NCI-H2107 treated with DMSO at 0.1 percent for 48 hours (cell line): ENCODE measurements around the gene PDCD4.

ENCODE experiments used
- DNase-seq: peaks from one replicate; lab custom pipeline; 2025; ENCODE audit not compliant: unreplicated experiment; lab: John Stamatoyannopoulos, UW

PDCD4 gene

DNA sequence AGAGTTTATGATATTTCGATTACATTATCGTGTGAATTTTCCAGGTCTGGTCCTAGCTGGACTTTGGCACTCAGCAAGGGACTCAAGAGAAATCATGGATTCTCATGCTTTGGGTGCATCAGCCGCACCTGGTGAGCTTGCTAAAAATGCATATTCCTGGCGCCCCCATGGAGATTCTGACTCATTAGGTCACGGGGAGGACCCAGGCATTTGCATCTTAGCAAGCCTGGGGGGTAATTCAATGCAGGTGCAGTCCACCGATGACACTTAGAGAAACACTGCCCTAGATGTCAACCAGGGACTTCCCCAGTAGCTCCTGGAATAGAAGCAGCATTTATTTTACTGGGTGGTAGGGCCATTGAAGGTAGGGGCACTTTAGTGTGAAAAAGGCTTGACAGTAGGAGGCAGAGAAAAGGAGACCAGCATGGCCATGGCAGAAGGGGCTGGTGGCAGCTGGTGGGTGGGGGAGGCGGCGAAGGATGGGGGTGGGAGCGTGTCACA is 29.9 kb upstream of the PDCD4 start:
- DNase-seq: no peak

DNA sequence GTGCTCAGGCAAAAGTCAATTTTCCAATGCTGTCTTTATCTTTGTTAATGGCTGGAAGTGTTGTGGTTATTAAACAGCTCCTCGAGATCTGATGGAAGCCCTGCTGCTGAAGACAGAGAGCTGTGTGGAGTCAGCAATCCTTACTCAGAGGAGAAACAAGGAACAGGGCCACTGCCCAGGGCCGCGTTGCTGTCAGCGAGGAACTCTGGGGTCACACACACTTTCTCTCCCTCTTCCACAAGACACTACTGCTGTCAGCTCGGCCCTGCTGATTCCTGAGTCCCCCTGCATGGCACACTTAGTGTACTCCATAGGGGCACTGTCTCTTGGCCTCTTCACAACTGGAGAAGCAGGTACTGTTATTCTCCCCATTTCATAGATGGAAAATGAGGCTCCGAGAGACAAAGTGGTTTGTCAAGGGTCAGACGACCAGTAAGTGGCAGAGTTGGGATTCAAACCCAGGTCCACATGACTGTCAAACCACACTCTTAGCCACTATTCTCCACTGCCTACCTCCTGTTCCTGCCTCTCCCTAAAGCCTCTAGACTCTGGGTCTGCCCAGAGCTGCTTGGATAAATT is 29.3 kb upstream of the PDCD4 start:
- no peak for DNase-seq

DNA sequence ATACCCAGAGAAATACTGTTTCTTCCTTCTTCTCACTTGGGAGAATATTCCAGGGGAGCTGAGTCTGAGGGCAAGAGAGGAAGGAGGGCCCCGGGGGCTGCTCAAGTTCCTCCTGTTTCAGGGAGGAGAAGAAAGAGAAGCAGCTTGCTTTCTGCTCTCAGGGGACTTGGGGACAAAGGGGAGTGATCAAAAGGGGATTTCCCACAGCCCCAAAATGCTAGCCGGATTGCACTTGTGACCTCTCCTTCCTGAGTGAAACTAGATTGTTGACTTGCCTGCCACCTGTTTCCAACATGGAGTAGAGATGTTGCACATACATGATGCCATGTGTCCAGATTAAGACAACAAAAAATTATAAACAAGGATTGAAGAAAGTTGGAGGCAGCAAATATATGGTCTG is 28.7 kb upstream of the PDCD4 start:
- no peak for DNase-seq

DNA sequence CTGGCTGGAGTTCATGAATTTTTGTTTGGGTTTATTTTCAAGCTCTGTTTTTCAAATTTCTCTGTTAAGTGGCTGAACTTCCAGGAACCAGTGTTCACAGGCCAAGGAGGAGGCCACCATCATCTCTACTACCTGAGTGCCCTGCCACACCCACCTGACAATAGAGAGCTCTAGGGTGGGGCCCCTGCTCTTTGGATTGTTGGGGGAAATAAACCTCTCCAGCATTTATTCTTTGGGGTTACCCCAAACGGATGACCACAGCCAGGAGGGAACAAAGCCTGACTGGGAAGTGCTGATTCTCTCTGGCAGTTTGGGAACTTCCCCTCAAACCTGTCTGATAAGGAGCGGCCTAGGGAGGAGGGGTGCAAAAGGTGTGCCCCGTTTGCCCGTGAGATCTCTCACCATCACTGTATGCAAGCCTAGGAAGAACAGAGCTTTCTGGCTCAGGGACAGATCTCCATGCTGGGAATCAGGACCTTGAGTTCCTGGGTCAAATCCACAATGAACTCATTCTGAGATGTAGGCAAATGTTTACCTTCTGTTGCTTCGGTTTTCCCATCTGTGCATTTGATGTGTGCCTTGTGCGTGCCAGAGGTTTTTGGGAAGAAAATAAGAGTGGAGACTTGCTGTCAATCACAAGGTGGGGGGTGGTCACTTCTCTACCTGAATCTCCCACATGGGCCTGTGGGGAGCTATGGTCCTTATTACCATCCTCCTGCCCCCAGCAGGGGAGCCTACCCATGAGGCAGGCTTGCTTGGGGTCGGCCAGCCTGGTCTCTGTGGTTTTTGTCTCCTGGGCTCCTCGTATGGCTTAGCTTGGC is 27.7 kb upstream of the PDCD4 start:
- DNase-seq: no peak

DNA sequence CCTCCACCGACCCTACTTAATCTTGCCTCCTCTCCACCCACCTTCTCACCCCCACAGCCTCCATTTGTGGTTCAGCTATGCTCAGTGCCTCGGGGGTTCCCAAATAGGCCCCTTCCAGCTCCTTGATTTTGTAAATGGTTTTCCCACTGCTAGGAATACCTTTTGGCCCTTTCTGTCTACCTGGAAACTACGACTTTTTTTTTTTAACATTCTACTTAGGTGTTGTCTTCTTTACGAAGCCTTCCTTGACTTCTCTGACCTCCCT is 27.2 kb upstream of the PDCD4 start:
- no peak for DNase-seq

DNA sequence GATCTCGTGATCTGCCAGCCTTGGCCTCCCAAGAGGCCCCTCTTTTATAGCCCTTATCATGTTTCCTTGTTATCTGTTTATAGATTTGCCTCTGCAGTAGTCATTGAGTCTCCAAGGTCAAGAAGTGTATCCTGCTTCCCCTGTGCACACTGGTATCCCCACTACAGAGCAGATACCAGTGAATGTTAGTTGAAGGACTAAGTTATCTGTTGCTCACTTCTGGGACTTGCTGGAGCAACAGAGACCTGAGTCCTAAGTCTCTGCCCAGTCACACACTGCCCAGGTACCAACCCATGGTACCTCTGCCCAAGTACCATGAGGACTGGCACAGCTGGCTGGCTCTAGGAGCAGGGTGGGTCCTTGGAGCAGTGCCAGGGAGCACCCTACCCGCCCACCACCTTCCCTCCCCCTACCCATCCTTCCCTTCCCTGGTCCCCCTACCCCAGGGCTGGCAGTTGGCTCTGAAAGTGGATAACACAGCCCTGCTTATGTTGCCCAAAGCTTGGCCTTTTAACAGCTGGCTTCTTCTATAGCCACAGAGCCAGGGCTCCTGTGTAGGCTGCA is 26.5 kb upstream of the PDCD4 start:
- DNase-seq: no peak

DNA sequence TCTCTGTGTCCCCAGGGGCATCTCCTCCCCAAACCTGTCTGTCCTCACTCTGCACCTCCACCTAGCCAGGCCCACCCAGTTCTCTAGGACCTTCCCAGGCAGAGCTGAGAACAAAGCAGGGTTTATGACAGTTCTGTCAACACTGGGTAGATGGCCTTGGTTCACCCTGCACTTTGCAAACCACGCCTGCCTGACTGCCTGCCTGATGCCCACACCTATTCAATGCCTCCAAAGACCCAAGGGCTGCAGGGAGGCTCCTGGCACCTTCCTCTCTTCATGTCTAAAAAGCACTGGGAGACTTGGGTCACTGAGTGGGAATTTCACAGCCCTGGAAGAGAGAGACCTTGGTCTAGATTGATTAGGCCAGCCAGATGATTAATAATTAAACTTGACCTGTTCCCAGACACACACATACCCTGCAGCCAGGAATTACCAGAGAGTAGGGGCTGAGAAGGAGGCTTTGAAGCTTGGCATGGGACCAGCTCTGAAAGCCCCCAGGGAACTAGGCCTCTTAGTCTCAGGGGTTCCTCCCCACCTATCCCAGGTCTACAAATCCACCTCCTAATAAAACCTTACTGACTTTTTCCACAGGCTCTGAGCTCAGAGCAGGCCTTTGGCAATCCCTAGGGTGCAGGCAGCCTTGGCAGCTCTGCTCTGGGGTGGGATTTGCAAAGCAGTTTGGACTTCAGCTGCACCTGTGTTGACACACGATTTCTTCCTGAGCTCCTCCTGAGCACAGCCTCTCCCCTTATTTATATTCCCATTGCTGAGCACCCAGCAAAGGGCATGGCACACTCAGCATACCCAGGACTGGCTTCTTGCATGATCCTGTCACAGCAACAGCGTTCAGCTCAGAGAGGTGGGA is 25.7 kb upstream of the PDCD4 start:
- peak; percentile 27 for DNase-seq

DNA sequence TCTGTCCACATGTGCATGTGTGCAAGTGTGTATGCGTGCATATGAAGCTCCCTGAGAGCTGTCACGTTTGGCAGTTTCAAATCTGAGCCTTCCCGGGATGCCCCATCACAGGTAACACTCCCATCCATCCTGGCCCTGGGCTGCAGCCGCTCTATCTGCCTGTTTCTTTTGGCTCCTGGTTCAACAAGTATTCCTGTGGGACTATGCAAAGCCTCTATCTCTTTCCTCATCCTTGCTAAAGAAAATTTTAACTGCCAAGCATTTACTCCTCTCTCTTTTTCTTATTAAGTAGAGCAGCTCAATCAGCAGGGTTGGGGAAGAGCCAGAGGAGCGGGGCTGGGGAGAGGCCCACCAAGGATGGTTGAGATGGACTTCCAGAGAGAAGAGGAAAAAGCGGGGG is 24.4 kb upstream of the PDCD4 start:
- no peak for DNase-seq

DNA sequence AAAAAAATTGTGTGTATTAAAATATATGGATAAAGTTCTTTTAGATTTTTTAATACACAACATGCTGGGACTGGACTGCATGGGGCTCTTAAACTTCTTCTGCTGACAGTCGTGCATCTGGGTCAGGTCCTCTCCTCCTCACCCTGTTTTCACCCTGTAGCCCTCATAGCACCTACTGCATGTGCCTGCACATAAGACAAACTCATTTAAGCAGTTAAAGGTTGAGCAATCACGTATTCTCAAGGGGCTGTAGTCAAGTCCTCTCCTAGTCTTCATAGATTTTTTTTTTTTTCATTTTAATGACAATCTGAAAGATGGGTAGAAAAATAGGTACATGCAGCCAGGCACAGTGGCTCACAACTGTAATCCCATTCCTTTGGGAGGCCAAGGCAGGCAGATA is 23.6 kb upstream of the PDCD4 start:
- no peak for DNase-seq

DNA sequence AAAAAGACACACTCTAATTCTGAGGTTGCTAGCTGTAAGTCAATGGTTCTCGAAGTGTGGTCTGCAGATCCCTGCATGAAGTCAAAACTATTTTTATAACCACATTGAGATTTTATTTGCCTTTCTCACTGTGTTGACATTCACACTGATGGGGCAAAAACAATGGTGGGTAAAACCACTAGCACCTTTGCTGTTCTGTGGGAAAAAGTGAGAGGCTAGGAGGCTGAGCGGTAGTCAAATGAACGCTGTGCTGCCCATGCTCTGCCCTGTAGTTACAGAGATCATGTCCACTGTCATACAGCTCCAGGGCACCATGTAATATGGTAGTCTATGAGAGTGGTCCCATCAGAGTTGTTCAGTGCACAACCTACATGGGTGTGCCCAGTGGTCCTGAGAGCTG is 21.6 kb upstream of the PDCD4 start:
- no peak for DNase-seq

DNA sequence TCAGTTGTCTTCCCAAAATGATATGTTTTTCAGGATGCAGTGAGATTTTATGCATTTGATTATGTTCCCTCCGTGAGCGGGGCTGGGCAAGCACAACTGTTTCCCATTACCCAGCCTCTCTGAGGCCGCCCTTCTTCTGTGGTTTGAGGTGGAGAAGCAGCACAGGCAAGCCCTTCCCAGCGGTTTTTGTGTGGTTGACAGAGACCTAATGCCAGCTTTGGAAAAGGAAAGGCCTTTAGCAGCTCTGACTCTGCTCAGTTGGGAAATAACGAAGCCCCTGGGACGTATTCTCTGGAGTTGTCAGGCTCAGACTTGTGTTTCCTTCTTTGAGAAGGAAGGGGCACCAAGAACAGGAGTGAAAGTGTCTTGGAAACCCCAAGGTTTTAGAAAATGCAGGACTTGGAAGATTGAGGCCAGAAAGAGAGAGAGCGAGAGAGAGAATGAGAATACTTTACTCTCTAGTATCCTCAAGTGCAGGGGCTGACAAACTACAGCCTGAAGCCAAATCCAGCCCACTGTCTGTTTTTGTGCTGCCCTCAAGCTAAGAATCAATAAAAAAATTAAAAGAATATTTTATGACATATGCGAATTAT is 20.6 kb upstream of the PDCD4 start:
- peak; percentile 21 for DNase-seq

DNA sequence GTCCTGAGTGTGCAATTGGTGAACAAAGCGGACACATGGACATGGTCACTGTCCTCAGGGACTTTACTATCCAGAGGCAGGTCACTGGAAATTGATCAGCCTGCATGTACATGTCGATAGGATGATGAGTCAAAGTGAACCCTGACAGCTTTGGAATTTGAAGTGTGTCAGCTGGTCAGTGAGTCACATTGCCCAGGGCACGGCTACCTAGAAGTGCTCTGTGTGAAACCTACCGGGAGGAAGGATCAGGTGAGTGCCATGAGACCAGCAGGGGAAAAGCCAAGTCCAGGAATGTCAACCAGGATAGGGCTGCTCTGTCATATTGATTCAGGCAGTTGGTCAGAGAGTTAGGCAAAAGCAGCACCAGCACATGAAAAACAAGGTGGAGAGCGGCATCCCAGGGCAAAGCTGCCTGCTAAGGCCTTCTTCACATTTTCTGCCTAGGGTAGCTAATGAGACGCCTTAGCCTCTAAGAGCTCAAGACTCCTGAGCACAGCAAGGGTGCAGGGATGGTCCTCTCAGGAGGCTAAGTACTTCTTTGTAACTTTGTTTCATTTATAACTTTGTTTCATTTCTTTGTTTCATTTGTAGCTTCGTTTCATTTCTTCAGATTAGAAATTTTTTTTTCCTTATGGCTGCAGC is 19.4 kb upstream of the PDCD4 start:
- no peak for DNase-seq

DNA sequence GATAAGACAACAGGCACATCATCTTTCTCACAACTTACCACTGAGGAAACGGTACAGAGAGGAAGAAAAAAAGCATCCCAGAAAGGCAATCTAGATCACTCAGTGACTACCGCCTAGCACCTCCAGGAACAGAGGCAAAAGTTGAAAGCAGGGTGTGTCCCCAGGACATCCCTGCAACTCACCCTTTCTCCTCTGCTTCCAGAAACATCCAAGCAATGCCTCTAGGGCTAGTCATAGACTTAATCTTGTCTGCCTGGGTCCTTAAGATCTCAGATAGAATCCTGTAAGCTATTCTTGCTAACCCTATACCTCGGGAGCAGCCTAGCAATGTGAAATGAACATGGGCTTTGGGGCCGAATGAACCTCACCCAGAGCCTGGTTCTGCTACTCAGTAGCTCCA is 18.8 kb upstream of the PDCD4 start:
- DNase-seq: no peak

DNA sequence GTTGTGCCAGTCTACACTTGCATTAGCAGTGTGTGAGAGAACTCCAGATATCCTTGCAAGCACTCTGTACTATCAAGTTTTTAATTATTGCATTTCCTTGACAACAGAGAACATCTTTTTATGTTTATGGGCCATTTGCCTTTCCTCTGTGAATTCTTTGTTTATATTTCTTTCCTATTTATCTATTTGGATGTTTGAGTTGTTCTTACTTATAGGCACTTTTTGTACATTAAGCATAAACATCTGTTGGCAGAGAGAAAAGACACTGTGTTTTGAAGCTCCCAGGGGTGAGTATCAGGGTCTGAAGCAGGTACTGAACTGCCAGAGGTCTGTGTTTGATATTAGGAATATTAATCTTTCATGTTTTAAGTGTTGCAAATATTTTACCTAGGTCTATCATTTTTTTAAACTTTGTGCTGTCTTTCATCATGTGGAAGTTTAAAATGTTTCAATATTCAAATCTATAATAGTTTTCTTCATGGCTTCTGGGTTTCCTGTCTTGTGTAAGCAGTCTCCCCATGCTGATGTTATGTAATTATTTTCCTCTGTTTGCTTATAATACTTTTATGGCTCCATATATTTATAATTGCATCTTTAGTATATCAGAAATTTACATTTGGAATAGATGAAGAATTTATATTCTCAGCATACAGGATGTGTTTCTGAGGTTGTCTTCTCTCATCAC is 17.7 kb upstream of the PDCD4 start:
- DNase-seq: no peak

DNA sequence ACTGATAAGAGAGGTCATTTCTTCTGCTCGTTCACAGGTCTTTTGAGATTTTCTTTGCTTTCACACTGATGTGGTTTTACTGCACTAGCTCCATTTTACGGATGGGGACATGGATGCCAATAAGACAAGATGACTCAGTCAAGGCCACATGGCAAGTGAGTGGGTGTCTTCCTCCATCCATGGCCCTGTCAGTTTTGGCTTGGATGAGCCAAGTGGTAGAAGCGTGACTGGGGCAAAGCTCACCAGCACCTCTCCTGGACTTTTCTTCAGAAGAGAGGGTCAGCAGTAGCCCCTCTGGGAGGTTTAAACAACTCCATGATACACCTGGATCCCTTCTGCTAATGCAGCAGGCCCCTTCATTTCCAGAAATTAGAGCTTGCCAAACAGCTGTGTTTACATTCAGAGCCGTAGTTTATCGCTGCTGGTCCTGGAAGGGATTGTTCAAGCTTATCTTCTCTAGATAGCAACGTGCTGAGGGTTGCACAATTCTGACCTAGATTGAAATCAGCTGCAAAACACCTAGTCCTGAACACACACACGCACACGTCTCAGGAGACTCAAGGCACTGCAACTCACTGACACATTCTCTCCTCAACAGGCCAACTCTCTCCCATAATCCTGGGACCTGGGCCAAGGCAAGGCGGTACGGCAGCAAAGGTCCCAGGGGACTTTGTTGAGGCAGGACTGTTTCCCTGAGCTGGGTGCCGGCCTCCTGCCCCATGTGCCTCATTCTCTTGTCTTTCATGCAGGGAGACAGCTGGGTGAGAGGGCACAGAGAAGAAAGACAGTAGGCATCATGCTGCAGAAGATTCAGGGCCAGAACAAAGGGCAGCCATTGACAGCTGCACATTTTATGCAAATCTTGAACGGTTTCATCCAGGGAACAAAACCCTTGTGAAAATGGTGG is 14.2 kb upstream of the PDCD4 start:
- DNase-seq: peak; percentile 91

DNA sequence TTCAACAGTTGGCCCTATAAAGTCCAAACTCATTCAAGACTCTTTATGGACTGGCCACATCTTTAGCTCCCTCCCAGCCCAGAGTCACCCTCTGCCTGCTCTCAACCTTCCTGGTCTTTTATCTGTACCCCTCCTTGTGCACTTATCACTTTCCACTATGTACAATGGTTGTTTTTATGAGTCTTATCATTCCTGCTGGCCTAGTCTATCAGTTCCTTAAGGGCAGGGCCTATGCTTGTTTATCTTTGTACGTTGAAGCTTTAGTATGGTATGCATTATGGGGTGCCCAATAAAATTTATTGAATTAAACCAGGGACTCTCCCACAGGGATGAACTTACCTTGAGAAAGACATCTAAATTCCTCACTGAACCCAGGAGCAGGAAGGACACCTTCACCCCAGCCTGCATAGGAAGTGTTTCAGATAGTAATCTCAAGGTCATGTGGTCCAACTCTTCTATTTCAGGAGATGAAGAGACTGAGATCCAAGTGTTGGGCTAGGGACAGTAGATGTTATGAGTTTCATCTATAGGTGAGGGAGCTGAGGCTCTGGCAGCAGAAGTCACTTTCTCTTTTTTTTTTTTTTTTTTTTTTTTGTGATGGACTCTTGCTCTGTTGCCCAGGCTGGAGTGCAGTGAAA is 13.3 kb upstream of the PDCD4 start:
- DNase-seq: no peak

DNA sequence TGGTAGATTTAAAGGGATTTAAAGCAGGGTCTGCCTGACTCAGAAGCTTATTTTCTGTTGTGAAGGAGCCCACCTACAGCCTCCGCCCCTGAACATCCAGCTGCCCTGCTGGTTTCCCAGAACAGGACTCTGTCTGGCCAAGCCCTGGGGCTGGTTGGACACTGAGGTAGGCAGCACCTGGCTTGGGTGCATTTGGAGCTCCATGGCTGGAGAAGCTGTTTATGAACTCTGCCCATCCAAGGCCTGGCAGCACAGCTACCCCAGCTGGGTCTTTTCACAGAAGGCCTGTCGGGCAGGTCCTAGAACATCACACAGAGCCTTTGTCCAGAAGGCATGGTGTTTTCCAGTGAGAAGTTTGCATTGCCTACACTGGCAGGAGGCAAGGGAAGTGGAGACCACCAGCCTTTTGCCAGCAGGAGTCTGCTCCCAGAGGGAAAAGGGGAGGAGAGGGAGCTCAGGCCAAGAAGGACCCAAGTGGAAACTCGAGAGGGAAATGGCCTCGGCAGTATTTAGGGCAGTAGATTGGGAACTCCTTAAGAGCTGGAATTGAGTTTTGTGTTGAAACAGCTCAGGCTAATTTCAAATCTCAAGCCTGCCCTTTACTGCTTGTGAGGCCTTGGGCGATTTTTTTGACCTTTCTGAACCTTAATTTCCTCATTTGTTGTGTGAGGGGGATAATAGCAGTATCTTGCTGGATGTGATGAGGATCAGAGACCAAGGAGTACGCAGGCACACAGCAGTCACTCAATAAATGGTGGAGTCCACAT is 12.3 kb upstream of the PDCD4 start:
- DNase-seq: no peak

DNA sequence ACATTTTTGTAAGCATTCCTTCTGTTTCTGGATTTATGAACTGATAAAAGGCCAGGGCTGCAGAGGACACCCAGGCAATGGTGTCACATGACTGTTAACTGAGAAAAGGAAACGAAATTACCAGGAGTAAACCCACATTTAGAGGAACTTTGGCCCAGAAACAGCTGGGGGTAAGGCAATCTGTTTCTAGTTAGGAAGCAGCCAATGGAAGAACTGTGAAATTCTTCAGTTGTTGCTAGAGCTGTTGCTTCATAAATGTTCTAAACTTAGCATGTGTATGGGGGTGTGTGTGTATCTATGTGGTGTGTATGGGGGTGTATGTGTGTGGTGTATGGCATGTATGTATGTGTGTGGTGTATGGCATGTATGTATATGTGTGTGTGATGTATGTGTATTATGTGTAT is 11.8 kb upstream of the PDCD4 start:
- DNase-seq: no peak
